Measurements from ENCODE around the gene ADARB2.

Gene ADARB2

DNA sequence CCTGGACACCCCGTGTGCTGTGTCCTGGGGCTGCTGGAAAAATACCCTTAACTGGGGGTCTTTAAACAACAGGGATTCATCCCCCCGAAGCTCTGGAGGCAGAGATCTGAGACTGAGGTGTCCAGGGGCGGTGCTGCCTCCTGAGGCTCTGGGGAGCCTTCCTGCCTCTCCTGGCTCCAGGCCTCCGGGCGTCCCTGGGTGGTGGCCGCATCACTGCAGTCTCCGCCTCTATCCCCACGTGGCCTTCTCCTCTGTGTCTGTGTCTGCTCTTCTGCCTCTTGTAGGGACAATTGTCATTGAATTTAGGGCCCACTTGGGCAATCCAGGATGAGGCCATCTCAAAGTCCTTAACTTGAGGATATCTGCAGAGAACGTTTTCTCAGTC lies 464.6 kb downstream of the ADARB2 start:
- no peak overlapping the region for H3K4me3 Mint-ChIP-seq
- H3K4me1 Mint-ChIP-seq = peaks cover 1% of the 10 kb centered on the region
- H3K27ac Mint-ChIP-seq = no peak overlapping the region
- no peaks in the 10 kb centered on the region for H3K9me3 Mint-ChIP-seq
- DNase-seq (no peak), ATAC-seq (no peak)
- no peaks in the 10 kb centered on the region for H3K36me3 Mint-ChIP-seq (ENCODE audit: low read depth)
- peaks cover 2% of the 10 kb centered on the region for H3K27me3 Mint-ChIP-seq

DNA sequence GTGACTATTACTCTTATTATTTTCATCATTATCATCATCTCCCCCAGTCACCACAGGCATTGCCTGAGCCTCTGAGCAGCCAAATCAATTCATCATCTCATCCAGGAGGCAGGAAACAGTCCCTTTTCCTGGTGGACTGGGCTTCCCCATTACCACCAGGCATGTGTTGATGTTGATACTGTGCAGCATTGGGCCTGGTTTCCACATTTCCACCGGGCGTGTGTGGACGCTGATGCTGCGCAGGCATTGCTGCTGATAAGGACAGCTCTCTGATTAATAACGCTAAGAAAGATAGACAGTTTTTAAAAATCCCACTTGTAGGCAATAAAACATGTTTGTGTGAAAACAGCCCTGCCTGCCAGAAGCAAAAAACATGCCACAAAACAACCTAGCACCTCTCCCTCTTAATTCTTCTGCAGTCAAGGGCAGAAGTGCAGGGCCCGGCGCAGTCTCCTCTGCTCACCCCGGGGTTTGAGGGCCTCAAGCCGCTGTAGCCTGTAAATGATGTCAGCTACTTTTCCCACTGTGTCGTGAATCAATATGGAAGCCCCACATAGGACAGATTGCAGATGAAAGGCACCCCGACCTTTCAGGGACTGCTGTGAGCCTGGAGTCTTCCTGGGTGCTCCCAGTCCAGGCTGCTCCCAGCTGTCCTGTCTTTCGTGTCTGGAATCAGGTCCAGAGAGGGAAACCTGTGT lies 465.1 kb downstream of the ADARB2 start:
- H3K9me3 Mint-ChIP-seq = no peaks in the 10 kb centered on the region
- no peak for ATAC-seq
- no peak overlapping the region for H3K4me3 Mint-ChIP-seq
- peaks cover 1% of the 10 kb centered on the region for H3K4me1 Mint-ChIP-seq
- H3K27ac Mint-ChIP-seq = no peak overlapping the region
- H3K36me3 Mint-ChIP-seq (ENCODE audit: low read depth) = no peaks in the 10 kb centered on the region
- H3K27me3 Mint-ChIP-seq = peaks cover 2% of the 10 kb centered on the region
- no peak for DNase-seq

- ATAC-seq = no peak
- Mint-ChIP-seq H3K36me3 (ENCODE audit: low read depth) (no peaks in the 10 kb centered on the region), H3K9me3 (no peaks in the 10 kb centered on the region), H3K27me3 (no peaks in the 10 kb centered on the region), H3K4me1 (peaks cover 1% of the 10 kb centered on the region), H3K27ac (no peak overlapping the region), H3K4me3 (no peak overlapping the region)
- no peak for DNase-seq
These were observed 466.4 kb downstream of the ADARB2 start for GRCh38 chr10:1270906-1271305.

- Mint-ChIP-seq H3K9me3 (no peaks in the 10 kb centered on the region), H3K4me3 (no peak overlapping the region), H3K27me3 (no peaks in the 10 kb centered on the region), H3K36me3 (ENCODE audit: low read depth) (no peaks in the 10 kb centered on the region), H3K27ac (no peak overlapping the region), H3K4me1 (peaks cover 1% of the 10 kb centered on the region)
- no peak for DNase-seq
- ATAC-seq = no peak
These were observed 466.8 kb downstream of the ADARB2 start for GRCh38 chr10:1270490-1270889.

GRCh38 chr10:1268831-1269230 lies 468.5 kb downstream of the ADARB2 start:
- DNase-seq (no peak), ATAC-seq (no peak)
- H3K27me3 Mint-ChIP-seq = no peaks in the 10 kb centered on the region
- no peaks in the 10 kb centered on the region for H3K36me3 Mint-ChIP-seq (ENCODE audit: low read depth)
- no peak overlapping the region for H3K27ac Mint-ChIP-seq
- no peak overlapping the region for H3K4me3 Mint-ChIP-seq
- no peaks in the 10 kb centered on the region for H3K9me3 Mint-ChIP-seq
- peaks cover 1% of the 10 kb centered on the region for H3K4me1 Mint-ChIP-seq

DNA sequence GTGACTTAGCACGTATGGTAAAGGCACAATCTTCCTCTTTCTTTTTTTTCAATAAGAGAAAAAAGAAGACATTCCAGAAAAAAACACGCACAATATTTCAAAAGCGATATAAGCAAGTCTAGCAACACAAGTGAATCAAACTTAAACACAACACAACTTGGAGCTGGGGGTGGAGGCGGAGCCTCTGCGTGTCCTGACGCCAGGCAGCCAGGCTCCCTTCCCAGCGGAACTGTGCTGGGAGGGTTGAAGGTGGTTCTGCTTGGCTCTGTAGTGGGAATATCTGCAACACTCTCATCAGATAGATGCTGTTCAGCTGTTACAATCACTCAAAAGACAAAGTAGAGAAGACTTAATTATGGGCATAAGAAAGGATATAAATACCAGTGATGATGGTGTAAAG lies 469.8 kb downstream of the ADARB2 start:
- Mint-ChIP-seq H3K27ac (no peak overlapping the region), H3K36me3 (ENCODE audit: low read depth) (no peaks in the 10 kb centered on the region), H3K27me3 (no peaks in the 10 kb centered on the region), H3K4me3 (no peak overlapping the region), H3K9me3 (no peaks in the 10 kb centered on the region), H3K4me1 (peaks cover 1% of the 10 kb centered on the region)
- DNase-seq (no peak), ATAC-seq (no peak)

DNA sequence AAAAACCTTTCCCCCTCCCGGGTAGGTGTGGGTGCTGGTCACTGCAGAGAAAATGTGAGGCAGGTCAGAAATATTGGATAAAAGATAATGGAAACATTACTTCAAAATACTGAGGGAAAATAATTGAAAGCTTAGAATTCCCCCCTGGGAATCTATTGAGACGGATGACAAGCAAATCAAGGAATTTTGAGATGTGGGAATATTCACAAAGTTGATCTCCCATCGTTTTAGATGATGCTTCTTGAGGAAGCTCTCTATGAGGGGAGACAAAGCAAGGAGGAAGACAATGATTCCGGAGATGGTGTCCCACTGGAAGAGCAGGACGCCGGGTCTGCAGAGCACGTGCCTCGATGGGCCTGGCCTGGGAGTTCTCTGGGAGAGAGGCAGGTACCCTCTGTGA lies 470.2 kb downstream of the ADARB2 start:
- Mint-ChIP-seq H3K36me3 (ENCODE audit: low read depth) (no peaks in the 10 kb centered on the region), H3K9me3 (no peaks in the 10 kb centered on the region), H3K4me3 (no peak overlapping the region), H3K4me1 (peaks cover 1% of the 10 kb centered on the region), H3K27me3 (no peaks in the 10 kb centered on the region), H3K27ac (no peak overlapping the region)
- DNase-seq (no peak), ATAC-seq (no peak)

DNA sequence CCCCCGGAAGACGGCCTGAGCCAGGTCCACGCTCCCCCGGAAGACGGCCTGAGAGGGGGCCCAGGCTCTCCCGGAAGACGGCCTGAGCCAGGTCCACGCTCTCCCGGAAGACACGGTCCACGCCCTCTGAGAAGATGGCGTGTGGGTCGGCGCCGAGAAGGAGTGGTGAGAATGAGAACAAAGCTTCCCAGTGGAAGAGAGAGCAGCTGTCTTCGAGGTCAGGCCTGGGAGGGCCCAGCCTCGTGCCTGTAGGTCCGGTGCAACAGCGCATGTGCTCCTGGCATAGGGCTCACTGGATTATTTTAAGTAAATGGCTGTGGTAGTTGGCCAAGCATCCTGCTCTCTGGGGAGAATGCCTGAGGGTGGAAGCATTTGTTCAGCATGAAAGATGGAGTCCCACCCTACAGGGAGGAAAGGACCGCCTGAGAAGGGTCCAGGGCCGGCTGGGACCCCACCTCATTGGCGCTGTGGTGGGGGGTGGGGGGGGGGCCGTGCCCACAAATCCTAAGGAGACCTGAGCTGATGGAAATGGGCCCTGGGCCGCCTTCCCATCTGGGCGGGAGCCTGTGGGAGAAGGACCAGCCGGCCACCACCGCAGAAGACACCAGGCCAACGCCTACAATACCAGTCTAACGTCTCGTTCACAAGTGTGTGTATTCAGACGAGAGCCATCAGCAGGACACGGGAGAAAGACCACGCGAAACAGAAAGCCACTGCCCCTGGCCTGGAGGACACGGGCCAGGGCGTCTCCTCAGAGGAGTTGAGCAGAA lies 471.1 kb downstream of the ADARB2 start:
- Mint-ChIP-seq H3K27ac (no peak overlapping the region), H3K9me3 (no peaks in the 10 kb centered on the region), H3K27me3 (no peaks in the 10 kb centered on the region), H3K4me3 (no peak overlapping the region), H3K36me3 (ENCODE audit: low read depth) (no peaks in the 10 kb centered on the region), H3K4me1 (peaks cover 1% of the 10 kb centered on the region)
- no peak for DNase-seq
- ATAC-seq = no peak

- Mint-ChIP-seq H3K27me3 (peaks cover 8% of the 10 kb centered on the region), H3K4me1 (peaks cover 1% of the 10 kb centered on the region), H3K36me3 (ENCODE audit: low read depth) (no peaks in the 10 kb centered on the region), H3K4me3 (no peak overlapping the region), H3K27ac (no peak overlapping the region), H3K9me3 (no peaks in the 10 kb centered on the region)
- no peak for DNase-seq
- no peak for ATAC-seq
These were observed 473.3 kb downstream of the ADARB2 start for GRCh38 chr10:1264001-1264400.

GRCh38 chr10:1257274-1257673 lies 480.1 kb downstream of the ADARB2 start:
- DNase-seq (no peak), ATAC-seq (no peak)
- Mint-ChIP-seq H3K9me3 (peaks cover 9% of the 10 kb centered on the region), H3K4me1 (peaks cover 18% of the 10 kb centered on the region), H3K27me3 (peaks cover 49% of the 10 kb centered on the region), H3K4me3 (no peak overlapping the region), H3K27ac (no peak overlapping the region), H3K36me3 (ENCODE audit: low read depth) (peaks cover 7% of the 10 kb centered on the region)

DNA sequence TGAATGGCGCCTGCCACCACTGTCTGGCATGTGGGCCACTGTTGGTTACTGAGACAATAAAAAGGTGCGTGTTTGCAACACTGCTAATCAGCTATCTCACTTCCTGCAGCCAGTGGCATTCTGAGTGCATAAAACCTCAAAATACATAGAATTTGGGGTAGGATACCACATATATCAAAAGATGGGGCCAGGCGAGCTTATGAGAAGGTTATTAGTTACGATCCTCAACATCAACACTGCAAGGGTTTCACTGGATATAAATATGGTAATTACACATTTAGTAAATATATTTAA lies 480.9 kb downstream of the ADARB2 start:
- no peak overlapping the region for H3K27ac Mint-ChIP-seq
- peaks cover 57% of the 10 kb centered on the region for H3K27me3 Mint-ChIP-seq
- H3K4me3 Mint-ChIP-seq = no peak overlapping the region
- H3K9me3 Mint-ChIP-seq = peaks cover 9% of the 10 kb centered on the region
- H3K4me1 Mint-ChIP-seq = peaks cover 18% of the 10 kb centered on the region
- ATAC-seq (no peak), DNase-seq (no peak)
- peaks cover 7% of the 10 kb centered on the region for H3K36me3 Mint-ChIP-seq (ENCODE audit: low read depth)

- Mint-ChIP-seq H3K27me3 (peaks cover 63% of the 10 kb centered on the region), H3K36me3 (ENCODE audit: low read depth) (peaks cover 7% of the 10 kb centered on the region), H3K27ac (no peak overlapping the region), H3K4me1 (peaks cover 18% of the 10 kb centered on the region), H3K4me3 (no peak overlapping the region), H3K9me3 (peaks cover 9% of the 10 kb centered on the region)
- DNase-seq (no peak), ATAC-seq (no peak)
These were observed 481.5 kb downstream of the ADARB2 start for GRCh38 chr10:1255600-1256431.

- H3K27me3 Mint-ChIP-seq = peaks cover 69% of the 10 kb centered on the region
- H3K27ac Mint-ChIP-seq = no peak overlapping the region
- H3K36me3 Mint-ChIP-seq (ENCODE audit: low read depth) = peaks cover 7% of the 10 kb centered on the region
- ATAC-seq = no peak
- peaks cover 9% of the 10 kb centered on the region for H3K9me3 Mint-ChIP-seq
- H3K4me3 Mint-ChIP-seq = no peak overlapping the region
- H3K4me1 Mint-ChIP-seq = peaks cover 18% of the 10 kb centered on the region
- no peak for DNase-seq
These were observed 482.2 kb downstream of the ADARB2 start for GRCh38 chr10:1255118-1255517.

DNA sequence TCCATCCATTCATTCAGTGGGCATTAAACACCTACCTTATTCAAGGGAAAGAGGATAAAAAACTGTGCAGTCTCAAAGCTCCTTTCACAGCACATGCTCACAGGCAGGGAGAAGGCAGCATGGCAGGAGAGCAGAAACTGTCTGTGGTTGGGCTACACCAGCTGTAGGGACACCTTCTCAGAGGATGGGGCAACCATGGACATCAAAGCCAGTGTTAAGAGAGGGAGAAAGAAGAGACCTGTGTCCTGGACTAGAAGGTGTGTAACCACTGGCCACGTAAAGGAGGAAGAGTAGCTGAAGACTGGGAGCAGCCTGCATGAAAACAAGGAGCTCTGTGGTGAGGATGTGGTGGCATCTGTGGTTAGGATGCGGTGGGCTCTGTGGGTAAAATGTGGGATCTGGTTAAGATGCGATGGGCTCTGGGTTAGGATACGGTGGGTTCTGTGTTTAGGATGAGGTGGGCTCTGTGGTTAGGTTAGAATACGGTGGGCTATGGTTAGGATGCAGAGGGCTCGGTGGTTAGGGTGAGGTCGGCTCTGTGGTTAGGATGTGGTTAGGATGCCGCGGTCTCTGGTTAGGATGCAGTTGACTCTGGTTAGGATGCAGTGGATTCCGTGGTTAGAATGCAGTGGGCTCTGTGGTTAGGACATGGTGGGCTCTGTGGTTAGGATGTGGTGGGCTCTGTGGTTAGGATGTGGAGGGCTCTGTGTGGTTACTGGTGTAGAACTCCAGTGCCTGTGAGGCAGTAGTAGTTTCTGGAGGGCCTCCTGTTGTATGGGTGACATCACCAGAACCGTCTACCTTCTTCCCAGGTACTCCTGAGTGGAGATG lies 483.6 kb downstream of the ADARB2 start:
- H3K27me3 Mint-ChIP-seq = peaks cover 67% of the 10 kb centered on the region
- peaks cover 18% of the 10 kb centered on the region for H3K4me1 Mint-ChIP-seq
- H3K27ac Mint-ChIP-seq = peak overlapping the region; percentile 92
- ATAC-seq = no peak
- H3K4me3 Mint-ChIP-seq = peak overlapping the region; percentile 54
- peaks cover 9% of the 10 kb centered on the region for H3K9me3 Mint-ChIP-seq
- peak; percentile 10 for DNase-seq
- H3K36me3 Mint-ChIP-seq (ENCODE audit: low read depth) = peaks cover 7% of the 10 kb centered on the region

Data from activated naive CD8-positive, alpha-beta T cell treated with anti-CD3 and anti-CD28 coated beads, Interleukin-2, amount 50 U/mL, for 24 hours (primary cell).